PC-3 (cell line): ENCODE measurements around the gene SMIM14. TPM values are rescaled to one million over a fixed set of nuclear protein-coding genes. Genes with fewer than 3 reads are reported as not detected.

ENCODE experiments used
- ATAC-seq: fragments of 200-7000 bp; cut with Tn5 transposase; 2 replicates; pipeline ENCODE4 v1.9.1; 2020; ENCODE audit warnings: mild to moderate bottlenecking, moderate library complexity
- BruUV-seq: library from RNA; stranded (reverse); fragments of 400-500 nt; replicated peaks from 2 replicates; lab custom pipeline; 2021; lab: Mats Ljungman, UMichigan
- CTCF ChIA-PET: fragments of 300-600 bp; sonication (Branson Sonifier 250); formaldehyde crosslinking; loops from one replicate; lab custom pipeline; 2022; ENCODE audit warnings: antibody characterized with exemption; lab: Charles Lee
- POLR2A ChIA-PET: fragments of 300-600 bp; sonication (Branson Sonifier 250); formaldehyde crosslinking; loops from one replicate; lab custom pipeline; 2022; ENCODE audit warnings: antibody characterized with exemption; ENCODE audit not compliant: unreplicated experiment; lab: Charles Lee
- DNase-seq: peaks from one replicate; pipeline ENCODE4 v3.0.0-alpha.2; 2015
- H2AFZ ChIP-seq: fragments of 300-600 bp; sonication (generic); 2 replicates; pipeline ENCODE4 v1.6.0; 2016; ENCODE audit warnings: antibody characterized with exemption, low read length
- H3F3A ChIP-seq: fragments of 300-600 bp; sonication (generic); one replicate; pipeline ENCODE4 v1.6.0; 2017; ENCODE audit warnings: antibody characterized with exemption, low read length, control low read depth, mild to moderate bottlenecking; ENCODE audit not compliant: unreplicated experiment
- H3K27ac ChIP-seq: fragments of 300-600 bp; sonication (generic); 2 replicates; pipeline ENCODE4 v1.5.1; 2016; ENCODE audit warnings: mild to moderate bottlenecking, low read length
- H3K27me3 ChIP-seq: fragments of 300-600 bp; sonication (generic); 2 replicates; pipeline ENCODE4 v1.6.1; 2016; ENCODE audit warnings: low read length, mixed read lengths
- H3K36me3 ChIP-seq: fragments of 300-600 bp; sonication (generic); 2 replicates; pipeline ENCODE4 v1.6.1; 2016; ENCODE audit warnings: low read depth, mixed run types, low read length, mixed read lengths
- H3K4me1 ChIP-seq: fragments of 300-600 bp; sonication (generic); 2 replicates; pipeline ENCODE4 v1.5.1; 2016; ENCODE audit warnings: low read length; ENCODE audit not compliant: insufficient read depth
- H3K4me2 ChIP-seq: fragments of 300-600 bp; sonication (generic); 2 replicates; pipeline ENCODE4 v1.6.0; 2016; ENCODE audit warnings: low read length
- H3K4me3 ChIP-seq: fragments of 300-600 bp; sonication (generic); 2 replicates; pipeline ENCODE4 v1.5.1; 2016; ENCODE audit warnings: mild to moderate bottlenecking, low read length, mixed read lengths
- H3K79me2 ChIP-seq: fragments of 300-600 bp; sonication (generic); 2 replicates; pipeline ENCODE4 v1.6.1; 2017; ENCODE audit warnings: low read length, mixed read lengths
- H3K9ac ChIP-seq: fragments of 300-600 bp; sonication (generic); 2 replicates; pipeline ENCODE4 v1.6.0; 2016; ENCODE audit warnings: mild to moderate bottlenecking, low read length
- H3K9me2 ChIP-seq: fragments of 300-600 bp; sonication (generic); replicated peaks from 2 replicates; pipeline ENCODE4 v1.6.1; 2016; ENCODE audit warnings: mixed run types, low read length, mixed read lengths
- H3K9me3 ChIP-seq: fragments of 300-600 bp; sonication (generic); 2 replicates; pipeline ENCODE4 v1.6.1; 2016; ENCODE audit warnings: low read length, mixed read lengths
- H4K20me1 ChIP-seq: fragments of 300-600 bp; sonication (generic); 2 replicates; pipeline ENCODE4 v1.6.1; 2016; ENCODE audit warnings: low read length, mixed read lengths
- CTCF ChIP-seq: fragments of 300-600 bp; sonication (generic); conservative IDR thresholded peaks from 2 replicates; pipeline ENCODE4 v1.5.1; 2017; ENCODE audit warnings: antibody characterized with exemption, low read depth, mild to moderate bottlenecking, low read length
- EZH2 ChIP-seq: fragments of 300-600 bp; sonication (generic); IDR thresholded peaks from one replicate; pipeline ENCODE4 v1.6.1; 2017; ENCODE audit warnings: antibody characterized with exemption, mild to moderate bottlenecking, low read length; ENCODE audit not compliant: unreplicated experiment
- EZH2phosphoT487 ChIP-seq: fragments of 300-600 bp; sonication (generic); IDR thresholded peaks from 2 replicates; pipeline ENCODE4 v1.6.1; 2018; ENCODE audit warnings: mild to moderate bottlenecking, antibody characterized with exemption, low read length, borderline replicate concordance
- intact Hi-C: fragments of 100-400 bp; cut with micrococcal nuclease; formaldehyde crosslinking; loops from 2 replicates; pipeline ENCODE4 v1.9.0; 2023
- total RNA-seq: library from RNA; depleted of rRNA; stranded (reverse); fragments of >200 nt; gene quantifications from 2 replicates; pipeline ENCODE4 v1.2.3, GENCODE V29; 2014

Gene SMIM14
- total RNA-seq, 1 experiment from 2014 or later: 4.8 TPM

GRCh38 chr4:39543034-39543433 is 95.6 kb downstream of the SMIM14 start:
- H3K4me2 ChIP-seq: peak overlapping the region; percentile 71
- H3K9me3 ChIP-seq: no peaks in the 10 kb centered on the region
- POLR2A ChIA-PET: interaction anchor here (1.8 kb wide), 1 partner anchor 16 kb away, joined by 26 read pairs; the partner anchor contains the start of gene UGDH
- H4K20me1 ChIP-seq: no peaks in the 10 kb centered on the region
- no TSS peak for BruUV-seq
- peaks cover 16% of the 10 kb centered on the region for H3F3A ChIP-seq
- TF ChIP-seq EZH2phosphoT487 (no peak), CTCF (no peak), EZH2 (no peak)
- DNase-seq: no peak
- peak overlapping the region; percentile 97 for H3K27ac ChIP-seq
- peaks cover 64% of the 10 kb centered on the region for H3K4me1 ChIP-seq
- H2AFZ ChIP-seq: no peak overlapping the region
- no peaks in the 10 kb centered on the region for H3K9me2 ChIP-seq
- H3K79me2 ChIP-seq: no peaks in the 10 kb centered on the region
- CTCF ChIA-PET: interaction anchor here (0.8 kb wide), 1 partner anchor 16 kb away, joined by 4 read pairs; the partner anchor contains the start of gene UGDH
- intact Hi-C loops: no loop called here
- ATAC-seq: no peak
- peak overlapping the region; percentile 7; the same call in 1 of the 2 replicates for H3K9ac ChIP-seq
- no peaks in the 10 kb centered on the region for H3K27me3 ChIP-seq
- no peaks in the 10 kb centered on the region for H3K36me3 ChIP-seq
- peak overlapping the region; percentile 18; the same call in 1 of the 2 replicates for H3K4me3 ChIP-seq

GRCh38 chr4:39542611-39543012 is 96.1 kb downstream of the SMIM14 start:
- Histone ChIP-seq H3K27ac (peak overlapping the region; percentile 97), H3K79me2 (no peaks in the 10 kb centered on the region), H3K4me3 (peak overlapping the region; percentile 26; the same call in 1 of the 2 replicates), H3K4me1 (peaks cover 64% of the 10 kb centered on the region), H2AFZ (0 out of 2 replicates have a peak overlapping the region, but pooled peaks have one; percentile 0), H3F3A (peaks cover 16% of the 10 kb centered on the region), H3K9me2 (no peaks in the 10 kb centered on the region), H4K20me1 (no peaks in the 10 kb centered on the region), H3K9me3 (no peaks in the 10 kb centered on the region), H3K27me3 (no peaks in the 10 kb centered on the region), H3K4me2 (peak overlapping the region; percentile 71), H3K9ac (peak overlapping the region; percentile 7; the same call in 1 of the 2 replicates), H3K36me3 (no peaks in the 10 kb centered on the region)
- intact Hi-C loops: no loop called here
- peak; percentile 73 for DNase-seq
- CTCF ChIA-PET: interaction anchor here (0.8 kb wide), 1 partner anchor 15 kb away, joined by 4 read pairs; the partner anchor contains the start of gene UGDH
- POLR2A ChIA-PET: interaction anchor here (0.9 to 1.8 kb wide), 2 partner anchors 15 to 17 kb away, joined by 4 to 26 read pairs; partner anchors contain the start of gene UGDH
- no TSS peak for BruUV-seq
- ATAC-seq: peak; percentile 44
- TF ChIP-seq EZH2 (no peak), CTCF (no peak), EZH2phosphoT487 (no peak)
